ENCODE results near the gene COL18A1.
"Not testable (repeated sequence)": the region's sequence is repeated elsewhere in the genome, so short reads cannot be mapped to it uniquely, and the experiment has no call there.

Gene COL18A1

GRCh38 chr21:45494851-45495680, 90.1 kb downstream of the COL18A1 start:
- no peak for DNase-seq (ENCODE audit: low read depth)

GRCh38 chr21:45496151-45496967, 91.4 kb downstream of the COL18A1 start:
- no peak for DNase-seq (ENCODE audit: low read depth)

DNA sequence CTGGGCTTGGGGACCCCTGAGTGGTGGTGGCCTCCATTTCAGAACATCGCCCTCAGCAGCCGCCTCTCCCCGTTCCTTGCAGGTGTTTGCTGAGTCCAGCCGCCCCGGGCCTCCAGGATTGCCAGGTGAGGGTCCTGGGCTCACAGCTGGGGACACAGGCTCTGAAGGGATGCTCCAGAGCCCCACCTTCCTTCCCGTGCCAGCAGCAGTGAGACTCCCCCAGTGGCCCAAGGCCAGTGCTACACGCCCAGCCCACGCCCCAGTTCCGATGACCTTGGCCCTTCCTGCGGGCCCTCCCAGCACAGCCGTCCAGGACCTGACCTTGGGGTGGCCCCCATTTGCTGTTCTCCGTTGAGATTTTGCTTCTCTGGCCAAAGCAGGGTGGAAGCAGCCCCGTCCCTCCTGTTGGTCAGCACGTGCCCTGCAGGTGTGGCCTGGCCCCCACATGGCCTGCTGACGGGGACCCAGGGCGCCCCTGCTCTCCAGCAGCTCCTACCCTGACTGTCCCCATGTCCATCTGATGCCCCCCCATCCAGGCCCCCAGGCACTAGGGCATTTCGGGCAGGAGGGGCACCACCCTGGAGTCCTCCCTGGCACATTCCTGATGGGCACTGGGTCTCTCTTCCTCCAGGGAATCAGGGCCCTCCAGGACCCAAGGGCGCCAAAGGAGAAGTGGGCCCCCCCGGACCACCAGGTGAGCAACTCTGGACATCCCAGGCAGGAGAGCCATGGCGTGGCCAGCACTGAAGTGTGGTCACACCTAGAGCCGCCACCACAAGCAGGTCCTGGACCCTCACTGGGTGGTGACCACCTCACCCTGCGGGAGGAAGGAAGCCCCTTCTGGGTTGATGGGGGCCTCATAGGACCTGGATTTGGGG, 92.2 kb downstream of the COL18A1 start:
- DNase-seq (ENCODE audit: low read depth): no peak

DNA sequence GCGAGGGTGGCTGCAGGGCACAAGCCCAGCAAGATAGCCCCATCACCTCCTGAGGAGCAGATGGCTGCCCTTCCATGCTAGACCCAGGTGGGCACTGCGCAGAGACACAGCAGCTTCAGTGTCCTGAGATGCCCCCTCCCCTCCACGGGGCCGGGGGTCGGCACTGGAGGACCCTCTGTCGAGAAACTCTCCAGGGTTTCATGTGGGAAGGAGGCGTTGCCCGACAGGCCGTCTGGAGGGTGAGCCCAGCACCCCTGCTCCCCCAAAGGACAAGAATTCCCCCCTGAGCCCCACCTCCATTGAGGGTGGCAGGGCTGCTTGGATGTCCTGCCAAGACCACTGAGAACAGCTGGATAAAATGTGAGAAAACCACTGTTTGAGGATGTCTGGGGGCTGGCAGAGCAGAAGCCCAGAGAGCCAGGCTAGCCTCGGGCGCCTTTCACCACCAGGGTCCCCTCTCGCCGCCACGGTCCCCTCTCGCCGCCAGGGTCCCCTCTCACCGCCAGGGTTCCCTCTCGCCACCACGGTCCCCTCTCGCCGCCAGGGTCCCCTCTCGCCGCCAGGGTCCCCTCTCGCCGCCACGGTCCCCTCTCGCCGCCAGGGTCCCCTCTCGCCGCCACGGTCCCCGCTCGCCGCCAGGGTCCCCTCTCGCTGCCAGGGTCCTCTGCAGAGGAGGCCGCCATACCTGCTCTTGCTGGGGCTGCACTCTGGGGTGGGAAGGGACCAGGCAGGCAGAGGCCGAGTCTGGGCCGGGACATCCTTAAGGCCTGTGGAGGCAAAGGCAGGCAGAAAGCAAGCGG, 93.1 kb downstream of the COL18A1 start:
- DNase-seq (ENCODE audit: low read depth): no peak

GRCh38 chr21:45498646-45499000, 93.7 kb downstream of the COL18A1 start:
- DNase-seq (ENCODE audit: low read depth): no peak

GRCh38 chr21:45499201-45499750, 94.3 kb downstream of the COL18A1 start:
- no peak for DNase-seq (ENCODE audit: low read depth)

DNA sequence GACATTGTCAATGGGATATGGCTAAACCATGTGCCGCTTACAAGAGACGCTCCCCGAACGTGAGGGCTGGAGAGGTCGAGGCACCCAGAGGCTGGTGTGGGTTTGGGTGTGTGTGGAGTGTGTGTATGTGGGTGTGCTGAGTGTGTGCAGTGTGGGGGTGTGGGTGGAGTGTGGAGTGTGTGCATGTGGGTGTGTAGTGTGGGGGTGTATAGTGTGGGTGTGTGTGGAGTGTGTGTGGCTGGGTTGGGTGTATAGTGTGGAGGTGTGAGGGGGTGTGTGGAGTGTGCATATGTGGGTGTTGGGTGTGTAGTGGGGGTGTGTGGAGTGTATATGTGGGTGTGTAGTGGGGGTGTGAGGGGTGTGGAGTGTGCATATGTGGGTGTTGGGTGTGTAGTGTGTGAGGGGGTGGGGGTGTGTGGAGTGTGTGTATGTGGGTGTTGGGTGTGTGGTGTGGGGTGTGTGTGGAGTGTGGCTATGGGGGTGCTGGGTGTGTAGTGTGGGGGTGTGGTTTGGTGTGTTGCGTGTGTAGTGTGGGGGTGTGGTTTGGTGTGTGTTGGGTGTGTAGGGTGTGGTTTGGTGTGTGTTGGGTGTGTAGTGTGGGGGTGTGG, 95.1 kb downstream of the COL18A1 start:
- no peak for DNase-seq (ENCODE audit: low read depth)

GRCh38 chr21:45501081-45502005, 96.4 kb downstream of the COL18A1 start:
- not testable (repeated sequence) for DNase-seq (ENCODE audit: low read depth)

- no peak for DNase-seq (ENCODE audit: low read depth)
Observed at GRCh38 chr21:45502006-45502345, 97.0 kb downstream of the COL18A1 start.

DNA sequence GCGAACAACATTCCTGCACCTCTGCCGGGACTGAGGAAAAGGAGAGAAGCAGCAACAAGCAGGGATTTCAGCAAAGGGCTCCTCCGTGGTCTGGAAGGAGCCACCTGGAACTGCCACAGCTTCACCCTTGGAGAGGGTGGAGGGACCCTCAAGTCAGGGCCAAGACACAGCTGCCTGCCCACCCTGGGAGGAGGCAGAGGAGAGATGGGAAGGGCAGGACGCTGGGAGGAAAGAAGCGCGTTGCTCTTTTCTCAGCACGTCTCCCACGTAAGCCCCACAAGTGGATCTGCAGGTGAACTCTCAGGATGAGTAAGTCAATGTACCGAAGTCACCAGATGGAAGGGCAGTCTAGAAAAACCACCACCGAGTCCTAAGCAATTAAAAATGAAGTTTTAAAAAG, 97.6 kb downstream of the COL18A1 start:
- DNase-seq (ENCODE audit: low read depth): no peak

DNA sequence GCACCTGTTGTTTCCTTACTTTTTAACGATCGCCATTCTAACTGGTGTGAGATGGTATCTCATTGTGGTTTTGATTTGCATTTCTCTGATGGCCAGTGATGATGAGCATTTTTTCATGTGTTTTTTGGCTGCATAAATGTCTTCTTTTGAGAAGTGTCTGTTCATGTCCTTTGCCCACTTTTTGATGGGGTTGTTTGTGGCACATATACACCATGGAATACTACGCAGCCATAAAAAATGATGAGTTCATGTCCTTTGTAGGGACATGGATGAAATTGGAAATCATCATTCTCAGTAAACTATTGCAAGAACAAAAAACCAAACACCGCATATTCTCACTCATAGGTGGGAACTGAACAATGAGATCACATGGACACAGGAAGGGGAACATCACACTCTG, 98.3 kb downstream of the COL18A1 start:
- not testable (repeated sequence) for DNase-seq (ENCODE audit: low read depth)

DNA sequence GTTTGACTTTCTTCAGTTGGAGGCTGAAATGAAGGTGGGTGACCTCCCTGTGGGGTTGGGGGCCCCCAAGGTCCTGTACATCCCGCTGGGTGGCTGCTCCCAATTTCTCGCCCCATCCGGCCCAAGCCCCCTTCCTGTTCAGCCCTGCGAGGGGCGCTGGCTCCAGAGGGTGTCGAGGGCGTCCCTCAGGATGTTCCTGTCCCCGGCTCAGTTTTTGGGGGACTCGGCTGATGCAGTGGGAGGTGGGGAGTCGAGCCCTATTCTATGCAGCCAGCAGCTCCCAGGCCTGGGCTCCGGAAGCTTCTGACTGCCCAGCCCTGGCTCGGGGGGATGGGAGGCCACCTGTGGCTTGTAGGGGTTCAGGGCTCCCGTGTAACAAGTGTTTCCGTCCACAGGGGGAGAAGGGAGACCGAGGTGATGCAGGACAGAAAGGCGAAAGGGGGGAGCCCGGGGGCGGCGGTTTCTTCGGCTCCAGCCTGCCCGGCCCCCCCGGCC, 99.1 kb downstream of the COL18A1 start:
- DNase-seq (ENCODE audit: low read depth): no peak

GRCh38 chr21:45504516-45505415, 99.8 kb downstream of the COL18A1 start:
- no peak for DNase-seq (ENCODE audit: low read depth)

DNA sequence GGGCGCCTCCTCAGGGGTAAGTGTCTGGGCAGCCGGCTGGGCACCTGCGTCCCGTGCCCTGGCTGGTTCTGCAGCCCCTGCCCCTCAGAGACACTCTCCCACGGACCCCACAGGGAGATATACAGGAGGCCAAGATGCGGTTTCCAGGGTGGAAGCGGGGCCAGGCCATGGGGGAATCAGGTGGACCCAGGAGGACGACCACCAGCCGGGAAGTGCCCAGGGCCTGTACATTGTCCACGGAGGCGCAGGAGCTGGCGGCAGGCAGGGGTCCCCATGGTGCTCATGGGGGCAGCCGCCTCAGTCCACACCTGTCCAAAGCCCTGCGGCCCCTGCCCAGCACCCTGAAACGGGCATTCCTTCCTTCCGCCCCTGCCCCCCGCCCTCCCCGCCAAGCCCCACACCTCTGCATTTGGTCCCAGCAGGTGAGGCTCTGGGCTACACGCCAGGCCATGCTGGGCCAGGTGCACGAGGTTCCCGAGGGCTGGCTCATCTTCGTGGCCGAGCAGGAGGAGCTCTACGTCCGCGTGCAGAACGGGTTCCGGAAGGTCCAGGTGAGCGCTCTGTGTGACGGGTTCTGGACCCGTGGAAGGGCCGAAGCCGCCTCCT, 100.6 kb downstream of the COL18A1 start:
- no peak for DNase-seq (ENCODE audit: low read depth)

DNA sequence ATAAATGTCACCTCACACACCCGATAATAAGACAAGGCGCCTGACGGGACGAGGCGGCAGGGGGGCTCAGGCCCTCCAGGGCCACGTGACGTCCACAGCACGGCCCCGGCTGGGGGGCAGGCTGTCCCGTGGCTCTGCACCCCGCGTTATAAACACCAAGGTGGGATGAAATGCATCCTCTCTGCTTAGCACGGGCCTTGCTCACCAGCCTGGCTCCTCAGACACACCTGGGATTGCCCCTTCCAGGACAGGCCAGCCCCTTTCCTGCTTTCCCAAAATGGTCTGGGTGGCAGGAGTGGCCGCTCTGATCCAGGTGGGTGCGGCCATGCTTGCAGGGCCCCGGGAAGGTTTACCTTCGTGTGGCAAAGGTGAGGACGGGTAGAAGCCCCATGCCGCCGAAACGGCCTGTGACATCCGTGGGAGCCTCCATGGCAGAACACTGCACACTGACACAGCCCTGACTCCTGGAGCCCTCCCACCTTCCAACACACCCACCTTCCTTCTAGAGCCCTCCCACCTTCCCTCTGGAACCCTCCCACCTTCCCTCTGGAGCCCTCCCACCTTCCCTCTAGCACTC, 101.4 kb downstream of the COL18A1 start:
- no peak for DNase-seq (ENCODE audit: low read depth)

DNA sequence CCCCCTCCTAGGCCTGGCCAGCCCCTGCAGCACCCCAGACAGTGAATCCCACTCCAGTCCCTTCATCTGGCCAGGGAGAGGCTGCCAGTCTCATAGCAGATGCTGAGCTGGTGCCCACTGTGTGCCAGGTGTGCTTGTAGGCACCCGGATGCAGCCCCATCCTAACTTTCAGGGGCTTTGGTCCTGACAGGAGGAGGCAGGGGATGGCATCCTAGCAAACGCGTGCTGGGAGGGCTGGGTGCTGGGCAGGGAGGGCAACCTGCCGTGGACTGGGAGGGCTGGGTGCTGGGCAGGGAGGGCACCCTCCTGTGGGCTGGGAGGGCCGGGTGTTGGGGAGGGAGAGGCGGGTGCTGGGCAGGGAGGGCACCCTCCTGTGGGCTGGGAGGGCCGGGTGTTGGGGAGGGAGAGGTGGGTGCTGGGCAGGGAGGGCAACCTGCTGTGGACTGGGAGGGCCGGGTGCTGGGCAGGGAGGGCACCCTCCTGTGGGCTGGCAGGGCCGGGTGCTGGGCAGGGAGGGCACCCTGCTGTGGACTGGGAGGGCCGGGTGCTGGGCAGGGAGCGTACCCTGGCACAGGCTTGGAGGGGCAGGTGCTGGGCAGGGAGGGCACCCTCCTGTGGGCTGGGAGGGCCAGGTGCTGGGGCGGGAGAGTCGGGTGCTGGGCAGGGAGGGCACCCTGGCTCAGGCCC, 102.0 kb downstream of the COL18A1 start:
- no peak for DNase-seq (ENCODE audit: low read depth)

- DNase-seq (ENCODE audit: low read depth): no peak
Observed at GRCh38 chr21:45507523-45507875, 102.5 kb downstream of the COL18A1 start.
